GM12878 (cell line): ENCODE measurements around the gene MSANTD4. TPM values are rescaled to one million over a fixed set of nuclear protein-coding genes. Genes with fewer than 3 reads are reported as not detected.
A peak's percentile ranks its signal among the peaks of the same experiment; 100 is the strongest.

ENCODE experiments used
- CHD2 ChIP-seq: IDR thresholded peaks from 2 replicates; pipeline ENCODE4 v1.6.1; 2011; ENCODE audit warnings: low read depth, low read length, improper control_type of control experiment, borderline replicate concordance
- LARP7 ChIP-seq: fragments of 450-650 bp; IDR thresholded peaks from 2 replicates; pipeline ENCODE4 v1.6.1; 2017; ENCODE audit warnings: mild to moderate bottlenecking
- NRF1 ChIP-seq: conservative IDR thresholded peaks from 2 replicates; pipeline ENCODE4 v1.6.1; 2011; ENCODE audit warnings: mild to moderate bottlenecking, low read depth, low read length, improper control_type of control experiment
- PAX5 ChIP-seq: IDR thresholded peaks from 2 replicates; pipeline ENCODE4 v1.6.1; 2011; ENCODE audit warnings: low read depth, low read length, borderline replicate concordance
- PAX8 ChIP-seq: fragments of 450-650 bp; IDR thresholded peaks from 2 replicates; pipeline ENCODE4 v1.6.1; 2017; ENCODE audit warnings: mild to moderate bottlenecking, moderate library complexity
- POU2F2 ChIP-seq: IDR thresholded peaks from 3 replicates; pipeline ENCODE4 v1.6.1; 2011; ENCODE audit warnings: low read depth, mild to moderate bottlenecking, low read length, borderline replicate concordance
- RAD51 ChIP-seq: fragments of 450-650 bp; IDR thresholded peaks from 2 replicates; pipeline ENCODE4 v1.6.1; 2016; ENCODE audit warnings: moderate library complexity, mild to moderate bottlenecking, inconsistent platforms
- RBBP5 ChIP-seq: fragments of 200-600 bp; sonication (generic); conservative IDR thresholded peaks from 2 replicates; pipeline ENCODE4 v1.6.1; 2016
- RUNX3 ChIP-seq: IDR thresholded peaks from 2 replicates; pipeline ENCODE4 v1.6.1; 2012; ENCODE audit warnings: low read length, inconsistent platforms
- SPI1 ChIP-seq: IDR thresholded peaks from 2 replicates; pipeline ENCODE4 v1.6.1; 2011; ENCODE audit warnings: low read depth, mild to moderate bottlenecking, low read length, moderate library complexity, borderline replicate concordance; ENCODE audit not compliant: insufficient read depth
- SUPT20H ChIP-seq: IDR thresholded peaks from 2 replicates; pipeline ENCODE4 v1.6.1; 2011; ENCODE audit warnings: low read depth, mild to moderate bottlenecking, low read length, moderate library complexity, borderline replicate concordance; ENCODE audit not compliant: control insufficient read depth
- TAF1 ChIP-seq: IDR thresholded peaks from 2 replicates; pipeline ENCODE4 v1.6.1; 2011; ENCODE audit warnings: mild to moderate bottlenecking, low read depth, low read length, borderline replicate concordance
- TCF3 ChIP-seq: IDR thresholded peaks from 2 replicates; pipeline ENCODE4 v1.6.1; 2012; ENCODE audit warnings: low read depth, mild to moderate bottlenecking, low read length, borderline replicate concordance; ENCODE audit not compliant: insufficient read depth
- USF1 ChIP-seq: IDR thresholded peaks from 2 replicates; pipeline ENCODE4 v1.6.1; 2011; ENCODE audit warnings: borderline replicate concordance, low read depth, mild to moderate bottlenecking, moderate library complexity, mixed read lengths, low read length; ENCODE audit not compliant: insufficient read depth; ENCODE audit errors: extremely low read length
- USF2 ChIP-seq: IDR thresholded peaks from 2 replicates; pipeline ENCODE4 v1.6.1; 2011; ENCODE audit warnings: low read depth, low read length, improper control_type of control experiment, borderline replicate concordance
- WRNIP1 ChIP-seq: IDR thresholded peaks from 2 replicates; pipeline ENCODE4 v1.6.1; 2011; ENCODE audit warnings: low read depth, low read length, improper control_type of control experiment, borderline replicate concordance
- YY1 ChIP-seq: IDR thresholded peaks from 2 replicates; pipeline ENCODE4 v1.6.1; 2011; ENCODE audit warnings: low read depth, mild to moderate bottlenecking, low read length
- ZBTB40 ChIP-seq: fragments of 450-650 bp; IDR thresholded peaks from 2 replicates; pipeline ENCODE4 v1.6.1; 2016; ENCODE audit warnings: mild to moderate bottlenecking, moderate library complexity, borderline replicate concordance
- polyA plus RNA-seq, 11 experiments: library from polyadenylated mRNA; depleted of rRNA in 4 of 11; unstranded in 6 of 11; stranded (reverse) in 5 of 11; fragments of >200 nt; fragmentation: Nextera tagmentation in 4 of 11; fragmentation: Illumina TruSeq in 1 of 11; extraction: Ambion mirVana in 4 of 11; extraction: Trizol in 1 of 11; gene quantifications; 1 replicate in 1 of 11; 2 replicates in 10 of 11; pipeline versions ENCODE4 v1.2.1 to v1.2.3, GENCODE V29; 2011 to 2016; ENCODE audit warnings: inconsistent platforms in 2 of 11, missing spikeins in 2 of 11, low read depth in 1 of 11
- total RNA-seq, 4 experiments: library from RNA; depleted of rRNA in 3 of 4; stranded (reverse); fragments of >200 nt in 3 of 4; fragmentation: Illumina TruSeq in 1 of 4; extraction: Trizol in 1 of 4; gene quantifications; 2 replicates each; pipeline versions ENCODE4 v1.2.1 to v1.2.3, GENCODE V29; 2013 to 2021

The MSANTD4 gene
- total and polyA plus RNA-seq, 10 of the 15 experiments (the other 5 are each of a cell fraction or from before 2014, with no cell fraction given) = 8.7 to 23.9 (median 16.0) TPM

GRCh38 chr11:106021967-106022794 is at the start of gene MSANTD4 (continued):
- peak; percentile 60; the same call in 1 of the 2 replicates for TF ChIP-seq LARP7
- TF ChIP-seq SPI1 = no peak
- no peak for TF ChIP-seq SUPT20H
- peak; percentile 8; the same call in 1 of the 2 replicates for TF ChIP-seq USF2
- peak; percentile 54; the same call in 1 of the 2 replicates for TF ChIP-seq YY1
- peak; percentile 27 for TF ChIP-seq USF1
- no peak for TF ChIP-seq WRNIP1
- TF ChIP-seq NRF1 = no peak
- TF ChIP-seq RBBP5 = no peak
- TF ChIP-seq POU2F2 = peak; percentile 34; the same call in 1 of the 3 replicates
- TF ChIP-seq PAX5 = peak; percentile 12
- TF ChIP-seq TAF1 = peak; percentile 34; the same call in 1 of the 2 replicates
- TF ChIP-seq RUNX3 = 0 out of 2 replicates have a peak, but pooled peaks have one; percentile 28
- peak; percentile 96 for TF ChIP-seq CHD2
- TF ChIP-seq PAX8 = no peak
- TF ChIP-seq ZBTB40 = peak; percentile 93
- TF ChIP-seq RAD51 = peak; percentile 50; the same call in 1 of the 2 replicates
- TF ChIP-seq TCF3 = 0 out of 2 replicates have a peak, but pooled peaks have one; percentile 7
